ENCODE measurements around the gene LEMD1.
"Not testable (repeated sequence)": the region's sequence is repeated elsewhere in the genome, so short reads cannot be mapped to it uniquely, and the experiment has no call there.

The LEMD1 gene

DNA sequence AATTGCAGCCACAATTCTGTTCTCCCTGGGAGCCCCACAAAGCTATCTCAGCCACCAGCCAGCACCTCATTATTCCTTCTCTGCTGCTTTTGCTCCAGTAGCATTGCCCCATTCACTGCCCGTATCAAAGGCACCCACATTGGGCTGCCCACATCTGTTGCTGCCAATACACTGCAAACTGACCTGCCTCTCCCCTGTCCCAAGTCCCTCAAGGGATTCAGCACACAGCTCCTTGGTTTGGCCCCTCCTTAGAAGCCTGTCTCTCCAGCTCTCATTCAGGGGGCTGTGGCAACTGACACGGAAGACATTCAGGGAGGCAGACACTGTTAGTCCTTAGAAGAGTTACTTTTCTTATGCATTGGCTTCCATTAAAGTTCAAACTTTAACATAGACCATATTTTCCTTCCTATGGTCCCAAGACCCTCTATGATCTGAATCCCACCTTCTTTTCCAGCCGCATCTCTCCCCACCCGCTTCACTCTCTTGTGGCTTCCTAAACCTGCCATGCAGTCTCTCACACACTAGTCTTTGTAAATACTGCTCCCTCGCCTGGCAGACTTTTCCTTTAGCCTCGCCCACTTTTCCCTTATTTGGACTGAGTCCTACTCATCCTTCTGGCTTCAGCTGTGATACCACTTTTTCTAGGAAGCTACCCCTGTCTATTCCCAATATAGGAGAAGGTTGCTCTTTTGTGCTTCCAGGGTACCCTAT lies 45.9 kb downstream of the LEMD1 start:
- DNase-seq, result peak in 1 of 2 experiments; percentile 76

- DNase-seq, result no peak
Observed at GRCh38 chr1:205374210-205375078, 47.4 kb downstream of the LEMD1 start.

- DNase-seq, result no peak
Observed at GRCh38 chr1:205373798-205374175, 48.1 kb downstream of the LEMD1 start.

- no peak for DNase-seq
Observed at GRCh38 chr1:205373022-205373797, 48.6 kb downstream of the LEMD1 start.

- no peak for DNase-seq
Observed at GRCh38 chr1:205371871-205372660, 49.8 kb downstream of the LEMD1 start.

DNA sequence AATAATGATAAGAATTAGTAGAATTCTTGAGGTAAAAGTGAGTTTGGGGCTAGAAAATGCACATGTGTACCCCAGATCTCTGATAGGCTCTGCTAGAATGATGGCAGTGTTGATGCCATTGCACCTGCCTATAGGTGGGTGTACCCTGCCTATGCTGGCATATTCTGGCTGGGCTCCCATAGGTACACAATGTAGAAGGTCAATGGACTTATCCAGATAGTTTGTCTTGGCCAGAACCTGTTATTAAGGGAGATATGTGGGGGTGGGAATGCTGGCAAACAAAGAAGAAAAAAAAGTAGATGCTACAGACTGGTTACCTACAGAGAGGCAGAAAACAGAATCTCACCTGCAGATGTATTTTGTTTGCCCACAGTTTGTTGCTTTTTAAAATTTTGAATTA lies 51.1 kb downstream of the LEMD1 start:
- no peak for DNase-seq

DNA sequence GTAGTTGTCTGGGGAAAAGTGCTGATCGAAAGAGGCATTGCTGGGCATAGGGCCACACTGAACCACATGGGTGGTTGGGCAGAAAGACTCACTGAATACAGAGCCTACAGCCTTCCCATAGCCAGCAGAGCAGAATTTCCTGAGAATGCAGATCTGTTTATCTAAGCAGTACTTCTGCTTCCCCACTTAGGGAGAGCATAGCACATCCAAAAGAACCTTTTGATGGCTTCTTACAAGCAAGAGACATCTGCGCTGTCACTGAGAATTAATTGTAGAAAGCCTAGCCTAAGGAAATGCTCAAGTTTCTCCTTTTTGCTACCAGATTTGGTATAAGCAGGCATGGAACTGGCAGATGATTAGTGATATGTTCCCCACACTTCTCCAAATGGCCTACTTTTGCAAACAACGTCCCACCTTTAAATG lies 52.1 kb downstream of the LEMD1 start:
- peak in 1 of 2 experiments; percentile 25 for DNase-seq

- no peak for DNase-seq
Observed at GRCh38 chr1:205368478-205368877, 53.4 kb downstream of the LEMD1 start.

- no peak for DNase-seq
Observed at GRCh38 chr1:205365945-205366463, 55.9 kb downstream of the LEMD1 start.

DNA sequence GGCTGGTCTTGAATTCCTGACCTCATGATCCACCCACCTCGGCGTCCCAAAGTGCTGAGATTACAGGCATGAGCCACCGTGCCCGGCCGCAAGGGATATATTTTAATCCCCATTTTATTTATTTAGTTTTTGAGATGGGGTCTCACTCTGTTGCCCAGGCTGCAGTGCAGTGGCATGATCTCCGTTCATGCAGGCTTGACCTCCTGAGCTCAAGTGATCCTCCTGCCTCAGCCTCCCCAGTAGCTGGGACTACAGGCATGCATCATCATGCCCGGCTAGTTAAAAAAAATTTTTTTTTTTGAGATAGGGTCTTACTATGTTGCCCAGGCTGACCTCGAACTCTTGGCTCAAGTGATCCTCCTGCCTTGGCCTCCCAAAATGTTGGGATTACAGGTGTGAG lies 56.8 kb downstream of the LEMD1 start:
- not testable (repeated sequence) for DNase-seq

DNA sequence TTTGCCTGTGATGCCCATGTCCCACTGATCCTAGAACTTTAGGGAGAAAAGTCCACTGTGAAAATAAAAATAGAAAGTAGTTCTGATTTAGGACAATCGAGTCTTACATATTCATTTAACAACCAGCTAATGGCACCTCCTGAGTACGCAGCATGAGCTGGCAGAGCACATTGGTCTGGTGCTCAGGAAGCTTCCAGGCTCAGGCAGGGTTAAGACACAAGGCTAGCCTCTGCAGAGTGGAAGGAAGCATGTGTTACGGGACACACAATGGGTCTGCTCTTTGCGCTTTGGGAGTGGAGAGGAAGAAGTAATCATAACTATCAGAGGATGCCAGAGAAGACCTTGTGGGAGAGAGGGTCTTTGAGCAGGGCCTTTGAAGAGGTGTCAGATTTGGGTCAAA lies 61.0 kb downstream of the LEMD1 start:
- DNase-seq, result no peak

- DNase-seq, result peak in 1 of 2 experiments; percentile 33
Observed at GRCh38 chr1:205359771-205360565, 61.9 kb downstream of the LEMD1 start.

DNA sequence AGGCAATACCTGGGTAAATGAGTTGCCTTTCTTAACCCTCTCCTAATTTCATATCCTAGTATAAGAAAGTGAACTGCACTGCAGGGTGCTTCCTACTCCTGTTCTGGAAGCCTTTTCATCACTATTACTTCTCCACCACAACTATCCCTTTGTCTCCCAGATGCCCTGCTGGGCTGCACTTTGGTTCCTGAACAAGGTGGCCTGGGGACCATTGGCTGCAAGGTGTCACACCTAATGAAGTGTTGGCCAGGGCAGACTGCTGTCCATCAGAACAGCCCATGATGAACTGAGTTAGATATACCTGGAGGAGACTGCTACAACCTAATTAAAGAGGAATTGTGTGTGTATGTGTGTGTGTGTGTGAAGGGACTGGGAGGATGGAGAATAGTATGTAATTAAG lies 63.3 kb downstream of the LEMD1 start:
- DNase-seq, result no peak

GRCh38 chr1:205357567-205357966 lies 64.3 kb downstream of the LEMD1 start:
- no peak for DNase-seq

- peak; percentile 69 to 74 for DNase-seq
Observed at GRCh38 chr1:205356440-205357139, 65.3 kb downstream of the LEMD1 start, which contains the start of gene KLHDC8A. TSS of gene KLHDC8A (minus strand) at chr1:205356922. CDS start at chr1:205343604, 13,318 bp downstream.

DNA sequence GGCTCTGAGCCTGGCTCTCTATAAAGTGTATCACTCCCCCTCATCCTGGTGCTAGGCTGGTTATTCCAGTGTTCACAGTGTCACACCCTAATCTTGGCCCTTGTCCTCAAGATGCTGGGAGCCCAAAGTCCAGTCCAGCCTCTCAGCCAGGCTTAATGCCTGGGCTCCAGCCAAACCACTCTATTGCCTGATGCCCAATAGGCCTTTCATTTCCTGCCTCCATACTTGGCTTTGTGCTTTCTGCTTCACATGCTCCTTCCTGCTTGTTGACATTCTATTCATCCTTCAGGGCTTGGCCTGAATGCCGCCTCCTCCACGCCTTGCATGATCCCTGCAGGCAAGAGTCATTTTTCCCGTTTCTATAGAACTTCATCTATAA lies 66.8 kb downstream of the LEMD1 start:
- DNase-seq, result peak in 1 of 2 experiments; percentile 70

GRCh38 chr1:205354259-205355074 lies 67.4 kb downstream of the LEMD1 start:
- DNase-seq, result peak; percentile 89

- no peak for DNase-seq
Observed at GRCh38 chr1:205353612-205354011, 68.2 kb downstream of the LEMD1 start.

- no peak for DNase-seq
Observed at GRCh38 chr1:205353191-205353590, 68.7 kb downstream of the LEMD1 start.
